ENCODE results near the gene ACTL9. TPM values are rescaled to one million over a fixed set of nuclear protein-coding genes. Genes with fewer than 3 reads are reported as not detected.
"Not testable (repeated sequence)": the region's sequence is repeated elsewhere in the genome, so short reads cannot be mapped to it uniquely, and the experiment has no call there.

ACTL9 gene, protein sequence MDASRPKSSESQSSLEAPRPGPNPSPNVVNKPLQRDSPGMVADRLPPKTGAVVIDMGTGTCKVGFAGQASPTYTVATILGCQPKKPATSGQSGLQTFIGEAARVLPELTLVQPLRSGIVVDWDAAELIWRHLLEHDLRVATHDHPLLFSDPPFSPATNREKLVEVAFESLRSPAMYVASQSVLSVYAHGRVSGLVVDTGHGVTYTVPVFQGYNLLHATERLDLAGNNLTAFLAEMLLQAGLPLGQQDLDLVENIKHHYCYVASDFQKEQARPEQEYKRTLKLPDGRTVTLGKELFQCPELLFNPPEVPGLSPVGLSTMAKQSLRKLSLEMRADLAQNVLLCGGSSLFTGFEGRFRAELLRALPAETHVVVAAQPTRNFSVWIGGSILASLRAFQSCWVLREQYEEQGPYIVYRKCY
- total RNA-seq: not detected

DNA sequence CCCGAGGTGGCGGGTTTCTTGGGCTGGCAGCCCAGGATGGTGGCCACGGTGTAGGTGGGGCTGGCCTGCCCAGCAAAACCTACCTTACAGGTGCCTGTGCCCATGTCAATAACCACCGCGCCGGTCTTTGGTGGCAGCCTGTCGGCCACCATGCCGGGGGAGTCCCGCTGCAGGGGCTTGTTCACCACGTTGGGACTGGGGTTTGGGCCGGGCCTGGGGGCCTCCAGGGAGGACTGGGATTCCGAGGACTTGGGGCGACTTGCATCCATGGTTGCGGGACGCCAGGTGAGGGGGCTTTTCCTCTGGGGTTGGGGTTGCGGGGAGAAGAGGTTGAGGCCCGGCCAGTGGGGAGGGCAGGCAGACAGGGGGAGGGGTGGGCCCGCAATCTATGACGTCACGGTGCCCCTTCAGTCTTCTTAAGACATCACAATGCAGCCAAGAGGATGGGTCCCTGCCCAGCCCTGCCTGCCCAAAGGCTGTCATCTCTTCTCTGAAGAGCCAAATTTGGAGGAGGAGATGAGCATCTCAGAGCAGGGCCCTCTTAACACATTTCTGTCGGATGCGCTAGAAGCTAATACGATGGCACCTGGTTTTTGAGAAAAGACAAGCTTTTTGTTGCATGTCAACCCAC is at the start of gene ACTL9:
TSS of gene ACTL9 (minus strand) at position 363 of the 631 bp plus-strand sequence. CDS start at position 269, 94 bp downstream.
- no peak for DNase-seq

DNA sequence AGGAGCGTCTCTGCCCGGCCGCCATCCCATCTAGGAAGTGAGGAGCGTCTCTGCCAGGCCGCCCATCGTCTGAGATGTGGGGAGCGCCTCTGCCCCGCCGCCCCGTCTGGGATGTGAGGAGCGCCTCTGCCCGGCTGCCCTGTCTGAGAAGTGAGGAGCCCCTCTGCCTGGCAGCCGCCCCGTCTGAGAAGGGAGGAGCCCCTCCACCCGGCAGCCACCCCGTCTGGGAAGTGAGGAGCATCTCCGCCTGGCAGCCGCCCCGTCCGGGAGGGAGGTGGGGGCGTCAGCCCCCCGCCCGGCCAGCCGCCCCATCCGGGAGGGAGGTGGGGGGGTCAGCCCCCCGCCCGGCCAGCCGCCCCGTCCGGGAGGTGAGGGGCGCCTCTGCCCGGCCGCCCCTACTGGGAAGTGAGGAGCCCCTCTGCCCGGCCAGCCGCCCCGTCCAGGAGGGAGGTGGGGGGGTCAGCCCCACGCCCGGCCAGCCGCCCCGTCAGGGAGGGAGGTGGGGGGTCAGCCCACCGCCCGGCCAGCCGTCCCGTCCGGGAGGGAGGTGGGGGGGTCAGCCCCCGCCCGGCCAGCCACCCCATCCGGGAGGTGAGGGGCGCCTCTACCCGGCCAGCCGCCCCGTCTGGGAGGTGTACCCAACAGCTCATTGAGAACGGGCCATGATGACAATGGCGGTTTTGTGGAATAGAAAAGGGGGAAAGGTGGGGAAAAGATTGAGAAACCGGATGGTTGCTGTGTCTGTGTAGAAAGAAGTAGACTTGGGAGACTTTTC is 40.9 kb upstream of the ACTL9 start:
- DNase-seq: not testable (repeated sequence)

DNA sequence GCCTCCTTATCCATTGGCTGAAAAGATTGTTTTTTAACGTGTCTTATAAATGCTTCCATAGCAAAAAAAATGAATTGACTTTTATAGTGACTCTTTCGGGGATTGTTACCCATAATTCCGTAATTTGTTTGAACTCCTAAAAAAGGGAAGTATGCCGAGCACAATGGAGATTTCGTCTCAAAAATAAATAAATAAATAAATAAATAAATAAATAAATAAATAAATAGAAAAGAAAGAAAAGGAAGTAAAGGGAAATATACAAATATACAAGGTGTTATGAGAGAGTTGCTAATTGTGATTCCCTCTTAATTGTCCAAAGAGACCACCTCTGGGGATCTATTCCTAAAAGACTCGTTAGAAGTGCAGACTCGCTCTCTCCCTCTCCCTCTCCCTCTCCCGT is 39.8 kb upstream of the ACTL9 start:
- no peak for DNase-seq

DNA sequence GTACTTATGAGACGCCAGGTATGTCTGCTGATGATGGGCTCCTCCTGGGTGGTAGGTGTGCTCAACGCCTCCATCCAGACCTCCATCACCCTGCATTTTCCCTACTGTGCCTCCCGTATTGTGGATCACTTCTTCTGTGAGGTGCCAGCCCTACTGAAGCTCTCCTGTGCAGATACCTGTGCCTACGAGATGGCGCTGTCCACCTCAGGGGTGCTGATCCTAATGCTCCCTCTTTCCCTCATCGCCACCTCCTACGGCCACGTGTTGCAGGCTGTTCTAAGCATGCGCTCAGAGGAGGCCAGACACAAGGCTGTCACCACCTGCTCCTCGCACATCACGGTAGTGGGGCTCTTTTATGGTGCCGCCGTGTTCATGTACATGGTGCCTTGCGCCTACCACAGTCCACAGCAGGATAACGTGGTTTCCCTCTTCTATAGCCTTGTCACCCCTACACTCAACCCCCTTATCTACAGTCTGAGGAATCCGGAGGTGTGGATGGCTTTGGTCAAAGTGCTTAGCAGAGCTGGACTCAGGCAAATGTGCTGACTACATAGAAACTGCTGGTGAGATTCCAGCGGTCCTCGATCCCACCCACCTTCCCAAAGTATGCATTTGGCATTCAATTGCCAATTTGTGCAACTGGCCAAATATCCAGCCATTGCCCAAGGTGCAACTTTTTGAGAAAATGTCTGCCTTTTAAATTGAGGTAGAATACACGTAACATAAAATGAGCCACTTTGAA is 33.0 kb upstream of the ACTL9 start:
- no peak for DNase-seq

DNA sequence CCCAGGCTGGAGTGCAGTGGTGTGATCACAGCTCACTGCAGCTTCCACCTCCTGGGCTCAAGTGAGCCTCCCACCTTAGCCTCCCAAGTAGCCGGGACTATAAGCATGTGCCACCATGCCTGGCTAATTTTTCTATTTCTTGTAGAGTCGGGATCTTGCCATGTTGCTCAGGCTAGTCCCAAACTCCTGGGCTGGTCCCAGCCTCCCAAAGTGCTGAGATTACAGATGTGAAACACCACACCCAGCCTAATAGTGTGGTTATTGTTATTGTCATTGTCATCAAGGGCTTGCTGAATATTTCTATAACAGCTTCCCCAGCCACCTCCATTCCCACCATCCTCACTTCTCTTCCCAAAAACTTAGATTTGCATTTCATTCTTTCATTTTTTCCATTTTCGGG is 25.7 kb upstream of the ACTL9 start:
- DNase-seq: no peak

DNA sequence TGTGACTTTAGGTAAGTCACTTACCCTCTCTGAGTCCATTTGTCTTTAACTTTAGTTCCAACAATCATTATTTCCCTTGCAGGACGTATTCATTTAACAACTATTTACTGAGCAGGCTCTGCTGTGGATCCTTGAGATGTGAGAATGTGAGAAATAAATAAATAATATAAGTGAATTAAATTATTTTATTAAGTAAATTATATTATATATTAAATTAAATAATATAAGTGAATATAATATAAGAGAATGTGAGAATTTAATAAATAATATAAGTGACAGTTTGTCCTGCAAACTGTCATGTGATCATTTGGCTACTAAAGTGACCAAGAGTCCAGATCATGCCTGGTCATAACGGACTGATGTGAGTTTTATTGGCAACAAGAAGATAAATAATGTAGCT is 23.4 kb upstream of the ACTL9 start:
- no peak for DNase-seq

DNA sequence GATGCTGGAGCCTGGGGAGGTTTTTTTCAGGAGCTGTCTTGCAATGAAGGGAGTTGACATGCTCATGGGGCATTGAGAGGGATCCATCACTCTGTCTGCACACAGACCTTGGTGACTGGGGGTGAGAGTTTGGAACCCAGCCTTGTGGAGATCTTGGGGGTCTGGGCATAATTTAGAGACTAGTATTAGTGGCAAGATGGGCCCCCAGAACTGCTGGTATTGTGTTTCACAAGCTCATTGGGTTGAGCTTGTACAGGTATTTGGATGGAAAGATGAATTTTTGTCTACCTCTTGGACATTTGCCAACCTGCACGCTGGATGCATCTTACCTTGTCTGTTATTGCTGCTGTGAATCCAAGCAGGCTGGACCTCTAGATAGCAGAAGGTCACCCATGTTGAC is 22.7 kb upstream of the ACTL9 start, which contains the start of gene OR2Z1:
TSS of gene OR2Z1 (plus strand) at position 301 of the 400 bp plus-strand sequence. CDS start 9,395 bp downstream, outside the sequence.
- DNase-seq: no peak

DNA sequence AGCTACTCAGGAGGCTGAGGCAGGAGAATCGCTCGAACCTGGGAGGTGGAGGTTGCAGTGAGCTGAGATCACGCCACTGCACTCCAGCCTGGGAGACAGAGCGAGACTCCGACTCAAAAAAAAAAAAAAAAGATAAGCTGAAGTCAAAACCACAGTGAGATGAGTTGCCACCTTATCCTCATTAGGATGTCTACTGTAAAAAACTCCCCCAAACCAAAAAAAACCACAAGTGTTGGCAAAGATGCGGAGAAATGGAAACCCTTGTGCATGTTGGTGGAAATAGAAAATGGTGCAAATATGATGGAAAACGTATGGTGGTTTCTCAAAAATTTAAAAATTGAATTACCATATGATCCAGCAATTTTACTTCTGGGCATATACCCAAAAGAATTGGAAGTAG is 11.7 kb upstream of the ACTL9 start:
- DNase-seq: not testable (repeated sequence)

DNA sequence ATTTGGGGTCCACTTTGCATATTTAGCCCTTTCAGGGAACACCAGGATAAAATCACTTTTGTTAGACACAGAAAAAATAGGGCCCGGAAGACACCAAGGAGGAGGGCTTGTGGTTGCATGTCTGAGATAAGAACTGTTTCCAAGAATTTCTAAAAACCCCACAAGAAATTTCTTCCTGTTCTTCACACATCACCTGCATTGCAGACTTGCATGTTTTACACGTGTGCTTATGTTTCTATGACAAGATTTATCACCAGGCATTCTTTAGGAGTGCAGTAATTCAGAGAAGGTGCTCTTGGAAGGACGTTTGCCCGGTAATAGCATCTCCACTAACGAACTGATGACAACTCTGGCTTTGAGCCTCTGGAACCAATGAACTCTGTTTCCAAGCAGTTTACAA is 7.1 kb upstream of the ACTL9 start:
- no peak for DNase-seq

DNA sequence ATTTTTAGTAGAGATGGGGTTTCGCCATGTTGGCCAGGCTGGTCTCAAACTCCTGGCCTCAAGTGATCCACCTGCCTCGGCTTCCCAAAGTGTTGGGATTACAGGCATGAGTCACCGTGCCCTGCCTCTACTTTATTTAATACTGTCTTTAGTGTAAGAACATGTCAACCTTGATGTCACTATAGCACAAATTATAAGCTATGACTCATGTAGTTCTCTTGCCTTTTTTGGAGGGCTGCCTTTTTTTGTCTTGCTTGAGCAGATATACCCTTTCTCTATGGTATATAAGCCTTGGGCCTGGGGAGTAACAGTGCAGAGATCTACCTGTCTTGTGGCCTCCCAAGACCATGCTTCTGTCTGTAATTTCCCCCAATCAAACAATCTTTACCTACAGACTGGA is 6.7 kb upstream of the ACTL9 start:
- DNase-seq: not testable (repeated sequence)

DNA sequence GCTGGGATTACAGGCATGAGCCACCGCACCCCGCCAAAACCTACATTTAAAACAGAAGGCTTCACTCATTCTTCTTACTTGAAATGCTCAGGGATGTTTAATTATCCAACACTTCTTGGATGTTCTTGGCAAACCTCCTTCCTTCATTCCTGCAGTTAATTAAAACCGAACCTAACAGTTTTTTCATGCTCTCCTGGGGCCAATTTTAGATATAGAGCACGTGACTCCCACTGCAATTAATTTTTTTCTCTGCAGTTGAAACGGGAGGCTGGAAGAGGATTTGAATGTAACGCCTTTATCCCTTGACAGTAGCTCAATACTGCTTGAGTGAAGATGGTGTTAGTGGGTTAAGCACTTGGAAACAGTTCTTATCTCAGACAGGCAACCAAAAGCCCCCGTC is 4.6 kb upstream of the ACTL9 start:
- DNase-seq: no peak

DNA sequence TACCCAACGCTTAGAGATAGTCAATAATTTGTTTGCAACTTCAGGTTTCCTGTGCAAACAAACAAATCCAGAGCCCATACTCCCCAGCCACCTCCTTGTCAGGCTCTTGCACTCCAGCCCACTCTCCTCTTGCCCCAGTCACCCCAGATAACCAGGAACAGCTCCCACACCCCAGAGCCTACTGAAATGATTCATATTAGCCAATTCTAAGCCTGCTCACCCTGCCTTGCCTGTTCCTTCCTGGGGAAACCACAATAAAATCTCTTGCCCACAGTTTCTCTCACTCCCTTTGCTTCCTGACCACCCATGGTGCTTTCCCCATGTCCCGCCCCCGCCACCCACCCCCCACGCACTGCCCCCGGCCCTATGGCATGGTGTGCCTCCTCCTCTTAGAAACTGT is 3.8 kb upstream of the ACTL9 start:
- DNase-seq: no peak

DNA sequence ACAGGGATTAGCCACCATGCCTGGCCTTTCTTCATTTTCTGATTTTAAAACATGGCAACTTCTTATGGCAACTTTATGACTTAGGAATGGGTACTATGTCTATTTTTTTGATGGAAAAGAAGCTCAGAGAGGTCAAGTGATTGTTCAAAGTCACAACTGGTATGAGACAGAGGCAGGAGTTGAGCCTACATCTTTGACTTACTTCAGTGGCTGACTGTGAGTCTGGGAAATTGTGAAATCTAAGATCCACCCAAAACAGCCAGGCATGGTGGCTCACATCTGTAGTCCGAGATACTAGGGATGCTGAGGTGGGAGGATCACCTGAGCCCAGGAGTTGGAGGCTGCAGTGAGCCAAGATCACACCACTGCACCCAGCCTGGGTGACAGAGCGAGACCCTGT is 2.4 kb upstream of the ACTL9 start:
- DNase-seq: no peak

DNA sequence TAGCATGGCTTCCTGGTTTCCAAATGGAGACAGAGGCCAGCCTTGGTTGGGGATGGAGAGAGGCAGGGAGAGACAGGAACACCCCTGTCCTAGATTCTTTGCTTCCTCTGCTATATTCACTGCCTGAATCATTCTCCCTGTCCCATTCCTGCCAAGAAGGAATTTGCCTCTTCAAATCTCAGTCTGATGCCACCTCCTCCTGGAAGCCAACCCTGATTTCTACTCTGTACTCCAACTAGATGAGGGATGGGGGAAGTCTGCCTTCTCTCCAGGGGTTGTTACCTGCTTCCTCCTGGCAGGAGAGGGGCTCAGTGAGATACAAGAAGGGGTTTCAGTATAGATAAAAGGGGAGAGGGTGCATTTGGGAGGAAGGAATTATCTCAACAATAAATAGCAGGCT is 1.3 kb upstream of the ACTL9 start:
- no peak for DNase-seq

DNA sequence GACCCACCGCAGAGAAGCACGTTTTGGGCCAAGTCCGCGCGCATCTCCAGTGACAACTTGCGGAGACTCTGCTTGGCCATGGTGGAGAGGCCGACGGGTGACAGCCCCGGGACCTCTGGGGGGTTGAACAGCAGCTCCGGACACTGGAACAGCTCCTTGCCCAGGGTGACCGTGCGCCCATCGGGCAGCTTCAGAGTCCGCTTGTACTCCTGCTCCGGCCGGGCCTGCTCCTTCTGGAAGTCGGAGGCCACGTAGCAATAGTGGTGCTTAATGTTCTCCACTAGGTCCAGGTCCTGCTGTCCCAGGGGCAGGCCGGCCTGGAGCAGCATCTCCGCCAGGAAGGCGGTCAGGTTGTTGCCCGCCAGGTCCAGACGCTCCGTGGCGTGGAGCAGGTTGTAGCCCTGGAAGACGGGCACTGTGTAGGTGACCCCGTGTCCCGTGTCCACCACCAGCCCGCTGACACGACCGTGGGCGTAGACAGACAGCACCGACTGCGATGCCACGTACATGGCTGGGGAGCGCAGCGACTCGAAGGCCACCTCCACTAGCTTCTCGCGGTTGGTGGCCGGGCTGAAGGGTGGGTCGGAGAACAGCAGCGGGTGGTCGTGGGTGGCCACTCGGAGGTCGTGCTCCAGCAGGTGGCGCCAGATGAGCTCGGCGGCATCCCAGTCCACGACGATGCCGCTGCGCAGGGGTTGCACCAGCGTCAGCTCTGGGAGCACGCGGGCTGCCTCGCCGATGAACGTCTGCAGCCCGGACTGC is 743 bp downstream of the ACTL9 start:
- DNase-seq: no peak

DNA sequence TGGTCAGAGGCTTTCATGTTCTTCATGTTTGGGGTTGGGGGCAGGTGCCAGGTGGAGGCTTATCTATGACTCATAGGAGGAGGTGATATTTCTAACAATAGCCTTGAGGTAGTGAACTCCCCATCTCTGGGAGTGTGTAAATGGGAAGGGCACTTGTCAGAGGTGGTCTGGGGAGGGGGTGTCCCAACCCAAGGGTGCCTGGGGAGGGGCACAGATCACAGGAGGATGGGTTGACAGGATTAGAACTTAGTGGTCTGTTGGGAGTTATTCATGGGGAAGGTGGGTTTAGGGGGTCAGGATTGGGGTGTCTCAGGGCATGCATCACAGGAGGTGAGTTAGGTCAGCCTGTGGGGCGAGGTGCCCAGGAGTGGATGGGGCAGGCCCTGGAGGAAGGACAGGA is 1.6 kb downstream of the ACTL9 start:
- DNase-seq: no peak

DNA sequence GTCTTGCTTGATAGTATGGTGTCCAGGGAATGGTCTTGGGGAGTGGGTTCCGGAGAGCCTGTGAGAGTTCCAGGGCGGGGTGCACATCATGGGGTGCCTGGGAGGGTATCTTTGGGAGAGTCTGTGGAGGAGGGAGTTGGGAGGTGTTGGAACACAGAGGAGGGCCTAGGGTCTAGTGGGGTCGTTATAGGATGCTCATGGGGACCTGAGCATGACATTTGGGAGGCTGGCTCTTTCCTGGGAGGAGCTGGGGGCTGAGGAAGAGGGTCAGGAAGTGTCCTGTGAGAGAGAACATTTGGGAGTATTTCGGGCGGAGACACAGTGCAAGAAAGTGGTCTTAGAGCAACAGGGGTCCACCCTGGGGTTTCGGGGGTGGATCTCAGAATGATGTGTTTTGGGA is 2.7 kb downstream of the ACTL9 start:
- DNase-seq: no peak

DNA sequence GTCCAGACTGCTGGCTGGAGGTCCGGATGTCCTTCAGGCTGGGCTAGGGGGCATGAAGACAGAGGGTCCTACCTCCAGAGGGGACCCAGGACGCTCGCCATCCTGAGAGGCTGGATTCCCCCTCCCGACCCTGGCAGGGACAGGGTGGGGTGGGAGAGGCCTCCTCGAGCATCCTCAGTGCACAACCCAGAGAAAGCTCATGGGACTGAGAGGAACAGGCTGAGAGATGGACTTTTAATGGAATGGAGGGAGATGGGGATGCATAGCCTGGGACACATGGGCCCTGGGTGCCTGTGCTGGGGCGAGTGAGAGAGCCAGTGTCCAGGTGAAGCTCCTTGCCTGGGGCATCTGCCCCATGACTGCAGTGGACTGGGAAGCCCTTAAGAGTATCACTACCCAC is 3.1 kb downstream of the ACTL9 start:
- no peak for DNase-seq

DNA sequence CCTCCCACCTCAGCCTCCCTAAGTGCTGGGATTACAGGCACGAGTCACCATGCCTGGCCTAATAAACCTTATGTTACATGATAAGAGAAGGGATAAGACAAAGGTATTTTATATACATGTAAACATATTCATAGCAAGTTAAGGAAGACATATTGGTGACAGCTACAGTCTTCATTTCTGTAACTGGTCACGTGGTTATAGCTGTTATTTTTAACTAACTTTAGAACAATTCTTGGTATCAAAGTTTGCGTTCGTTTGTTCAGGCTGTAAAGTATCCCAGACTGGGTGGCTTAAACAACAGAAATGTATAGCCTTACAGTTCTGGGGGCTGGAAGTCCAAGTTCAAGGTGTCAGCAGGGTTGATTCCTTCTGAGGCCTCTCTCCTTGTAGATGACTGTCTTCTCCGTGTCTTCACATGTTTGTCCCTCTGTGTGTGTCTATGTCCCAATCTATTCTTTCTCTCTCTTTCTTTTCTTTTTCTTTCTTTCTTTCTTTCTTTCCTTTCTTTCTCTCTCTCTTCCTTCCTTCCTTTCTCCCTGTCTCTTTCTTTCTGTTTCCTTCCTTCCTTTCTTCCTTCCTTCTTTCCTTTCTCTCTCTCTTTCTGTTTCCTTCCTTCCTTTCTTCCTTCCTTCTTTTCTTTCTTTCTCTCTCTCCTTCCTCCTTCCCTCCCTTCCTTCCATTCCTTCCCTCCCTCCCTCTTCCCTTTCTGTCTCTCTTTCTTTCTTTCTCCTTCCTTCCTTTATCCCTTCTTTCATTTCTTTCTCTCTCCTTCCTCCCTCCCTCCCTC is 7.6 kb downstream of the ACTL9 start:
- DNase-seq: no peak

DNA sequence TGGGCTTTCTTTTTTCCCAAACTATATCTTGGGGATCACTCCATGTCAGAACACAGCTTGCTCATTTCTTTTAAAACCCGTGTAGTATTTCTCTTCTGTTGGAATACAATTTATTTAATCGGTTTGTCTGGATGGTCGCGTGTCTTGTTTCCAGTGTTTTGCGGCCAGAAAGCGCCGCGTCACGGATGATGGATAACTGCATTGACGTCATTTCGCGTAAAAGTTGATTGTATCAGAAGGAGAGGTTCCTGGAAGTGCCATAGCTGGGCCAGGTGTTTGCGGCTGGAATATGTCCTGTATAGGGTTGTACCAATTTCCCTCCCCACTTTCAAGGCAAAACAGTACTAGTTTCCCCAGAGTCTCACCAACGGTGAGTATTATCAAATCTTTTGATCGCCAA is 9.7 kb downstream of the ACTL9 start:
- no peak for DNase-seq

DNA sequence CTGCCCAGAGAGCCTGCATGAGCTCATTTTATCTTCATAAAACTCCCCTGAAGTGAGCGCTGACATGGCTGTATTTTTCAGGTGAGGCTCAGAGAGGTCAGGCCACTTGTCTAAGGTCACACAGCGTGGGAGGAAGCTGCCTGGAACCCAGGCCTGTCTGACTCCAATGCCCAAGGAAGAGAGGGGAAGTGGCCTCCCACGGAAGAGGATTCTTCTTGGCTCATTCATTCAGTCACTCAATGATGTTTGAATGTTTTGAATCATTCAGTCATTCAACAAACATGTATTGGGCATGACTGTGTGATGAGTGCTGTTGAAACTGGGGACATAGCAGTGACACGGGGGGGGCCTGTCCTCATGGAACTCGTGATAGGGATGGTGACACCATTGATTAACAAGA is 12.0 kb downstream of the ACTL9 start:
- no peak for DNase-seq

Measured in effector CD4-positive, alpha-beta T cell (primary cell).